SK-N-SH treated with all-trans-retinoic acid at 6 μM for 48 hours (cell line): ENCODE measurements around the gene ILF3.

Source experiments
- ARNTL ChIP-seq: fragments of 450-650 bp; formaldehyde crosslinking; IDR thresholded peaks from 2 replicates; pipeline ENCODE4 v1.5.0; 2020; ENCODE audit warnings: low read depth, mild to moderate bottlenecking, moderate library complexity, borderline replicate concordance
- CREB5 ChIP-seq: fragments of 250-450 bp; sonication (Bioruptor Pico); IDR thresholded peaks from 2 replicates; pipeline ENCODE4 v1.5.1; 2020; ENCODE audit warnings: low read depth, mild to moderate bottlenecking, moderate library complexity
- POU6F1 ChIP-seq: fragments of 250-450 bp; sonication (Bioruptor Pico); IDR thresholded peaks from 2 replicates; pipeline ENCODE4 v1.8.0; 2021; ENCODE audit warnings: low read depth, mild to moderate bottlenecking, moderate library complexity, borderline replicate concordance
- SNAI2 ChIP-seq: fragments of 250-450 bp; sonication (Bioruptor Pico); IDR thresholded peaks from 2 replicates; pipeline ENCODE4 v1.5.0; 2020; ENCODE audit warnings: mild to moderate bottlenecking, moderate library complexity
- TCF4 ChIP-seq: fragments of 250-450 bp; sonication (Bioruptor Pico); IDR thresholded peaks from 2 replicates; pipeline ENCODE4 v1.8.0; 2021; ENCODE audit warnings: mild to moderate bottlenecking, moderate library complexity, borderline replicate concordance
- TSHZ2 ChIP-seq: fragments of 250-450 bp; sonication (Bioruptor Pico); IDR thresholded peaks from 2 replicates; pipeline ENCODE4 v1.5.0; 2020; ENCODE audit warnings: mild to moderate bottlenecking, moderate library complexity

- TF ChIP-seq POU6F1 = no peak
- no peak for TF ChIP-seq ARNTL (CRISPR knock-in tag)
- TF ChIP-seq TCF4 = no peak
- no peak for TF ChIP-seq CREB5
- no peak for TF ChIP-seq SNAI2 (CRISPR knock-in tag)
- no peak for TF ChIP-seq TSHZ2 (CRISPR knock-in tag)
These were observed 32.7 kb downstream of the ILF3 start for GRCh38 chr19:10686661-10687517.
